Esophagus muscularis mucosa (tissue), 3 donors: ENCODE data around the gene MAP3K9.

Experiments
- POLR2AphosphoS5 ChIP-seq, 2 donors: sonication (generic); formaldehyde crosslinking; IDR thresholded peaks; one replicate each; pipeline ENCODE4 v1.6.1; 2017; ENCODE audit warnings: antibody characterized with exemption in 2 of 2
- TF ChIP-seq, protein P1 (sequence below), 3 experiments: fragments of 200-600 bp in 2 of 3; fragments of 450-650 bp in 1 of 3; sonication (generic) in 2 of 3; IDR thresholded peaks; one replicate each; pipeline ENCODE4 v1.5.1; 2017 to 2019; ENCODE audit warnings: antibody characterized with exemption in 3 of 3, mild to moderate bottlenecking in 2 of 3, moderate library complexity in 1 of 3

DNA sequence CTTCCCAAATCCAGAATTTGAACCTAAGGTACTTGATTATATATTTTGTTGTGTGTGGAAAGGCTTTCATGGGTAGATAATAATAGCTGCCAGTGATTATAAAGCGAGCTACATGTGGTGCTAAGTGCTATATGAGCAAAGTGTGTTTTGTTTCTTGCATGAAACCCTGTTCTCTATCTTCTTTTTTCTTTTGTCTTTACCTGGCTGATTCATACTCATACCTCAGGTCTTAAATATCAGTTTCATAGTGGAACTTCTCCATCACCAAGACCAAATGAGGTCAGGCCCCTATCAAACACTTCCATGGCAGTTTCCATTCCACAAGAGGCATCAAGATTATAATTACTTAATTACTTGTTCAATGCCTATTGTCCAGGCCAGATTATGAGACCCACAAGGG lies 6.9 kb downstream of the MAP3K9 start:
- no peak for TF ChIP-seq POLR2AphosphoS5 (IDR thresholded peaks at IDR 0.05)
- TF ChIP-seq, protein P1, sequence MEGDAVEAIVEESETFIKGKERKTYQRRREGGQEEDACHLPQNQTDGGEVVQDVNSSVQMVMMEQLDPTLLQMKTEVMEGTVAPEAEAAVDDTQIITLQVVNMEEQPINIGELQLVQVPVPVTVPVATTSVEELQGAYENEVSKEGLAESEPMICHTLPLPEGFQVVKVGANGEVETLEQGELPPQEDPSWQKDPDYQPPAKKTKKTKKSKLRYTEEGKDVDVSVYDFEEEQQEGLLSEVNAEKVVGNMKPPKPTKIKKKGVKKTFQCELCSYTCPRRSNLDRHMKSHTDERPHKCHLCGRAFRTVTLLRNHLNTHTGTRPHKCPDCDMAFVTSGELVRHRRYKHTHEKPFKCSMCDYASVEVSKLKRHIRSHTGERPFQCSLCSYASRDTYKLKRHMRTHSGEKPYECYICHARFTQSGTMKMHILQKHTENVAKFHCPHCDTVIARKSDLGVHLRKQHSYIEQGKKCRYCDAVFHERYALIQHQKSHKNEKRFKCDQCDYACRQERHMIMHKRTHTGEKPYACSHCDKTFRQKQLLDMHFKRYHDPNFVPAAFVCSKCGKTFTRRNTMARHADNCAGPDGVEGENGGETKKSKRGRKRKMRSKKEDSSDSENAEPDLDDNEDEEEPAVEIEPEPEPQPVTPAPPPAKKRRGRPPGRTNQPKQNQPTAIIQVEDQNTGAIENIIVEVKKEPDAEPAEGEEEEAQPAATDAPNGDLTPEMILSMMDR (IDR thresholded peaks at IDR 0.05), result no peak
